CD14-positive monocyte (primary cell): Measurements from ENCODE around the gene PTPN9. TPM values are rescaled to one million over a fixed set of nuclear protein-coding genes. Genes with fewer than 3 reads are reported as not detected.

Source experiments
- DNase-seq, 3 donors: peaks; one replicate each; pipeline ENCODE4 v3.0.0-alpha.2; 2011 to 2022
- H2AFZ ChIP-seq: 2 replicates; pipeline ENCODE4 v1.6.0; 2012; ENCODE audit warnings: mild to moderate bottlenecking, low read depth, low read length, inconsistent platforms; ENCODE audit not compliant: insufficient read depth, poor library complexity, severe bottlenecking
- H3K27ac ChIP-seq, 2 donors: 1 replicate in 1 of 2; 2 replicates in 1 of 2; pipeline ENCODE4 v1.5.1; 2012 to 2013; ENCODE audit warnings: low read length in 2 of 2, control low read depth in 1 of 2, inconsistent platforms in 1 of 2, low read depth in 1 of 2, mild to moderate bottlenecking in 1 of 2
- H3K27me3 ChIP-seq, 2 donors: one replicate each; pipeline versions ENCODE4 v1.6.0 to v1.6.1; 2011 to 2013; ENCODE audit warnings: low read length in 2 of 2; ENCODE audit not compliant: control insufficient read depth in 2 of 2, insufficient read depth in 2 of 2
- H3K36me3 ChIP-seq, 2 donors: replicated peaks in 1 of 2; 1 replicate in 1 of 2; 2 replicates in 1 of 2; pipeline versions ENCODE4 v1.5.1 to v1.6.1; 2012 to 2013; ENCODE audit warnings: low read length in 2 of 2, control low read depth in 1 of 2, inconsistent platforms in 1 of 2, mild to moderate bottlenecking in 1 of 2; ENCODE audit not compliant: insufficient read depth in 2 of 2, control insufficient read depth in 1 of 2
- H3K4me1 ChIP-seq, 2 donors: 1 replicate in 1 of 2; 2 replicates in 1 of 2; pipeline versions ENCODE4 v1.5.1 to v1.6.1; 2012 to 2013; ENCODE audit warnings: low read length in 2 of 2, control low read depth in 1 of 2, inconsistent platforms in 1 of 2, mild to moderate bottlenecking in 1 of 2, moderate library complexity in 1 of 2; ENCODE audit not compliant: insufficient read depth in 2 of 2, control insufficient read depth in 1 of 2
- H3K4me2 ChIP-seq: replicated peaks from 2 replicates; pipeline ENCODE3; 2012; ENCODE audit warnings: low read length, moderate library complexity, mild to moderate bottlenecking; ENCODE audit not compliant: poor library complexity, severe bottlenecking; ENCODE audit errors: extremely low read depth
- H3K4me3 ChIP-seq, 3 experiments: fragments of 200-600 bp in 1 of 3; sonication (generic) in 1 of 3; replicated peaks in 1 of 3; 1 replicate in 2 of 3; 2 replicates in 1 of 3; pipeline ENCODE4 v1.5.1; 2011 to 2013; ENCODE audit warnings: low read length in 3 of 3, mild to moderate bottlenecking in 3 of 3, control low read depth in 2 of 3, low read depth in 2 of 3, inconsistent platforms in 1 of 3, moderate library complexity in 1 of 3
- H3K79me2 ChIP-seq: 2 replicates; pipeline ENCODE4 v1.6.0; 2012; ENCODE audit warnings: mild to moderate bottlenecking, control low read depth, inconsistent platforms, low read length, moderate library complexity; ENCODE audit not compliant: insufficient read depth
- H3K9ac ChIP-seq: 2 replicates; pipeline ENCODE4 v1.6.0; 2017; ENCODE audit warnings: low read length, mild to moderate bottlenecking; ENCODE audit not compliant: insufficient read depth, poor library complexity, severe bottlenecking
- H3K9me3 ChIP-seq, 2 donors: replicated peaks in 1 of 2; 1 replicate in 1 of 2; 2 replicates in 1 of 2; pipeline versions ENCODE4 v1.5.1 to v1.6.1; 2012 to 2013; ENCODE audit warnings: low read length in 2 of 2, control low read depth in 1 of 2; ENCODE audit not compliant: control insufficient read depth in 1 of 2, insufficient read depth in 1 of 2
- H4K20me1 ChIP-seq: 2 replicates; pipeline ENCODE4 v1.6.0; 2012; ENCODE audit warnings: mild to moderate bottlenecking, low read length, control low read depth, moderate library complexity; ENCODE audit not compliant: insufficient read depth
- H3K27ac Mint-ChIP-seq, 7 donors: one replicate each; pipeline ENCODE4 v1.8.0; 2020; ENCODE audit warnings: mild to moderate bottlenecking in 7 of 7, mixed read lengths in 7 of 7, moderate library complexity in 6 of 7, inconsistent platforms in 2 of 7
- H3K27me3 Mint-ChIP-seq, 3 donors: one replicate each; pipeline ENCODE4 v1.8.0; 2021 to 2022; ENCODE audit warnings: low read depth in 3 of 3, mild to moderate bottlenecking in 3 of 3, mixed read lengths in 3 of 3, moderate library complexity in 3 of 3, inconsistent platforms in 1 of 3
- H3K36me3 Mint-ChIP-seq, 2 donors: one replicate each; pipeline ENCODE4 v1.8.0; 2020; ENCODE audit warnings: mixed read lengths in 2 of 2, inconsistent platforms in 1 of 2, mild to moderate bottlenecking in 1 of 2
- H3K4me1 Mint-ChIP-seq: one replicate; pipeline ENCODE4 v1.8.0; 2020; ENCODE audit warnings: mild to moderate bottlenecking, mixed read lengths
- H3K4me3 Mint-ChIP-seq, 2 donors: one replicate each; pipeline ENCODE4 v1.8.0; 2020; ENCODE audit warnings: mild to moderate bottlenecking in 2 of 2, mixed read lengths in 2 of 2, moderate library complexity in 1 of 2
- H3K9me3 Mint-ChIP-seq, 7 donors: one replicate each; pipeline ENCODE4 v1.8.0; 2020 to 2022; ENCODE audit warnings: mixed read lengths in 7 of 7, mild to moderate bottlenecking in 6 of 7, moderate library complexity in 6 of 7, inconsistent platforms in 2 of 7
- WGBS: methylation state at CpG from one replicate; pipeline ENCODE4 v1.1.5; 2013; ENCODE audit warnings: missing lambda C conversion rate; ENCODE audit not compliant: insufficient coverage; 5-methylcytosine and 5-hydroxymethylcytosine counted together
- intact Hi-C, 2 donors: fragments of 100-400 bp; cut with micrococcal nuclease; formaldehyde crosslinking; loops; one replicate each; pipeline versions ENCODE4 v1.15.0 to v1.15.1; 2023
- polyA plus RNA-seq, 3 donors: library from polyadenylated mRNA; depleted of rRNA in 1 of 3; unstranded in 2 of 3; stranded (reverse) in 1 of 3; fragments of 300-500 nt in 2 of 3; fragments of >200 nt in 1 of 3; fragmentation: Illumina TruSeq in 2 of 3; gene quantifications; 1 replicate in 2 of 3; 2 replicates in 1 of 3; pipeline ENCODE4 v1.2.3, GENCODE V29; 2012 to 2021
- TF ChIP-seq, protein P1 (sequence below): fragments of 200-600 bp; IDR thresholded peaks from one replicate; pipeline ENCODE4 v1.8.0; 2022; ENCODE audit warnings: antibody characterized with exemption, mild to moderate bottlenecking

The PTPN9 gene
- polyA plus RNA-seq, 3 donors: 21.1 to 40.1 (median 28.0) TPM

DNA sequence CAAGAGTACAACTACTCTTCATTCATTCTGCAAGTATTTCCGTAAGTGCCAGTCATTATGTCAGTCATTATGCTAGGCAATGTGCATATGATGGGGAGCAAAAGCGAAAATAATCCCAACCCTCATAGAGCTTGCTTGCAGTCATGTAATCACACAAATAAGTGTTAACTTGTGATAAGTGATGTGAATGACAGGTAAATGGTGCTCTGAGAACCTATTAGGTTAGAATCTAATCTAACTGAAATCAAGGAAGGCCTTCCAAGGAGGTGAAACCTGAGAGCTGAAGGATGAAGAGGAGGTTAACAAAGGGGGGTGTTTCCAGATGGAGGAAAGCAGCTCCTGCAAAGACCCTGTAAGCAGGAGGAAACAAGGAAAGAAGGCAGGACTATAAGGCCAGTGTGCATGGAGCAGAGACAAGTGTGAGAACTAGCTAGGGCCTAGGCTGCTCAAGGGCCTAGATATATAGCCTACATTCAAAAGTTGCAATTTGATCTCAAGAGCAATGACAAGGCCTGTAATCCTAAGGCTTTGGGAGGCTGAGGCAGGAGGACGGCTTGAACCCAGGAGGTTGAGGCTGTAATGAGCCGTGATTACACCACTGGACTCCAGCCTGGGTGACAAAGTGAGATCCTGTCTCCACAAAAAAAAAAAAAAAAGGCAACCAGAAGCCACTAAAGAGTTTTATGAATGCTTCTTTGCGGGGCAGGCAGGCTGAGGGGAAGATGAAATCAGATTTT is 5.3 kb downstream of the PTPN9 start:
- Histone ChIP-seq H3K4me1 (peaks cover 25 to 50% of the 10 kb centered on the region in 2 donors), H3K9me3 (no peaks in the 10 kb centered on the region), H3K4me2 (no peak overlapping the region), H2AFZ (no peak overlapping the region), H3K4me3 (no peak overlapping the region), H3K27ac (peak overlapping the region in 1 of 2 donors; percentile 63), H3K36me3 (no peaks in the 10 kb centered on the region), H3K9ac (no peak overlapping the region), H3K27me3 (no peaks in the 10 kb centered on the region), H4K20me1 (peaks cover 76% of the 10 kb centered on the region), H3K79me2 (peaks cover 92% of the 10 kb centered on the region)
- 100% methylated on average over 2 of the region's 5 CpGs for WGBS
- peaks cover 4 to 18% of the 10 kb centered on the region in 2 donors for H3K36me3 Mint-ChIP-seq
- intact Hi-C loops: no loop called here
- H3K27me3 Mint-ChIP-seq: no peaks in the 10 kb centered on the region
- TF ChIP-seq, protein P1, sequence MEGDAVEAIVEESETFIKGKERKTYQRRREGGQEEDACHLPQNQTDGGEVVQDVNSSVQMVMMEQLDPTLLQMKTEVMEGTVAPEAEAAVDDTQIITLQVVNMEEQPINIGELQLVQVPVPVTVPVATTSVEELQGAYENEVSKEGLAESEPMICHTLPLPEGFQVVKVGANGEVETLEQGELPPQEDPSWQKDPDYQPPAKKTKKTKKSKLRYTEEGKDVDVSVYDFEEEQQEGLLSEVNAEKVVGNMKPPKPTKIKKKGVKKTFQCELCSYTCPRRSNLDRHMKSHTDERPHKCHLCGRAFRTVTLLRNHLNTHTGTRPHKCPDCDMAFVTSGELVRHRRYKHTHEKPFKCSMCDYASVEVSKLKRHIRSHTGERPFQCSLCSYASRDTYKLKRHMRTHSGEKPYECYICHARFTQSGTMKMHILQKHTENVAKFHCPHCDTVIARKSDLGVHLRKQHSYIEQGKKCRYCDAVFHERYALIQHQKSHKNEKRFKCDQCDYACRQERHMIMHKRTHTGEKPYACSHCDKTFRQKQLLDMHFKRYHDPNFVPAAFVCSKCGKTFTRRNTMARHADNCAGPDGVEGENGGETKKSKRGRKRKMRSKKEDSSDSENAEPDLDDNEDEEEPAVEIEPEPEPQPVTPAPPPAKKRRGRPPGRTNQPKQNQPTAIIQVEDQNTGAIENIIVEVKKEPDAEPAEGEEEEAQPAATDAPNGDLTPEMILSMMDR: no peak
- H3K4me3 Mint-ChIP-seq: no peak overlapping the region
- peaks cover 0 to 2% (median 0%) of the 10 kb centered on the region in 7 donors for H3K9me3 Mint-ChIP-seq
- peak overlapping the region in 4 of 7 donors; percentile 43 to 82 (median 72) for H3K27ac Mint-ChIP-seq
- H3K4me1 Mint-ChIP-seq: peaks cover 52% of the 10 kb centered on the region
- DNase-seq: no peak

DNA sequence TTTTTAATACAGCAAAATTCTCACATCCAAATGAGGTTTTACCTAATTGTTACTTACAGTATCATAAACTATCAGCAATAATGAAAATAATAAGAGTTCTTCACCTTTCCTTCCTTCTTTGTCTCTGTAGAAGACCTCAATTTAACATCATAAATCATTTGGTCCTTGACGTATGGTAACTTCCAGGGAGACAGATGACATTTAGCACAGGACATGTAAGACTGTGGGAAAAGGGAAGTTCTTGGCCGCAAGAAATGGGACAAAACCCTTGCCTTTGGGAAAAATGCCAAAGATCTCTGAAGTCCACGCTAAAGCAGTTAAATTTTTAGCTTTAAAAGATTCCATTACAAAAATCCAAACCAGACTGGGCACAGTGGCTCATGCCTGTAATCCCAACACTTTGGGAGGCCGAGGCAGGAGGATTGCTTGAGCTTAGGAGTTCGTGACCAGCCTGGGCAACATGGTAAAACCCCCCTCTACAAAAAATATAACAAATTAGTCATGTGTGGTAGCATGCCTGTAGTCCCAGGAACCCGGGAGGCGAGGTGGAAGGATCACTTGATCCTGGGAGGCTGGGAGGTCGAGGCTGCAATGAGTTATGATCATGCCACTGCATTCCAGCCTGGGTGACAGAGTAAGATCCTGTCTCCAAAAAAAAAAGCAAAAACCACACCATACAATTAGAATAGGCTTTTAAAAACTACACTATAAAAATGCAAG is 8.8 kb downstream of the PTPN9 start:
- Histone ChIP-seq H3K9me3 (no peaks in the 10 kb centered on the region), H2AFZ (no peak overlapping the region), H3K4me3 (no peak overlapping the region), H3K36me3 (peaks cover 0 to 4% of the 10 kb centered on the region in 2 donors), H3K4me1 (peaks cover 17 to 34% of the 10 kb centered on the region in 2 donors), H3K4me2 (no peak overlapping the region), H4K20me1 (peaks cover 90% of the 10 kb centered on the region), H3K27me3 (no peaks in the 10 kb centered on the region), H3K79me2 (peaks cover 94% of the 10 kb centered on the region), H3K9ac (no peak overlapping the region), H3K27ac (peak overlapping the region in 1 of 2 donors; percentile 41)
- Mint-ChIP-seq H3K9me3 (no peaks in the 10 kb centered on the region), H3K27ac (peak overlapping the region in 1 of 7 donors; percentile 1), H3K4me3 (no peak overlapping the region), H3K36me3 (peaks cover 5 to 32% of the 10 kb centered on the region in 2 donors), H3K4me1 (peaks cover 34% of the 10 kb centered on the region), H3K27me3 (no peaks in the 10 kb centered on the region)
- no peak for DNase-seq
- intact Hi-C loops: no loop called here
- TF ChIP-seq, protein P1: no peak
- 20% methylated on average over 1 of the region's 8 CpGs for WGBS
